Endodermal cell (in vitro differentiated cells): ENCODE measurements around the gene WWC1. TPM values are rescaled to one million over a fixed set of nuclear protein-coding genes. Genes with fewer than 3 reads are reported as not detected.

ENCODE experiments used
- DNase-seq: peaks from one replicate; pipeline ENCODE4 v3.0.0-alpha.2; 2017
- H3K27ac ChIP-seq: 2 replicates; pipeline ENCODE4 v1.5.1; 2013; ENCODE audit warnings: mild to moderate bottlenecking, low read depth, low read length, moderate library complexity
- H3K27me3 ChIP-seq: 2 replicates; pipeline ENCODE4 v1.6.1; 2013; ENCODE audit warnings: mild to moderate bottlenecking, low read length, moderate library complexity; ENCODE audit not compliant: insufficient read depth, control insufficient read depth, poor library complexity, severe bottlenecking
- H3K36me3 ChIP-seq: 2 replicates; pipeline ENCODE4 v1.7.0; 2013; ENCODE audit warnings: mild to moderate bottlenecking, low read length, moderate library complexity; ENCODE audit not compliant: control insufficient read depth, insufficient read depth
- H3K4me1 ChIP-seq: one replicate; pipeline ENCODE4 v1.7.0; 2013; ENCODE audit warnings: low read length; ENCODE audit not compliant: control insufficient read depth, insufficient read depth
- H3K4me3 ChIP-seq: 2 replicates; pipeline ENCODE4 v1.5.1; 2013; ENCODE audit warnings: mild to moderate bottlenecking, low read length, moderate library complexity
- H3K9ac ChIP-seq: 2 replicates; pipeline ENCODE4 v1.6.1; 2013; ENCODE audit warnings: mild to moderate bottlenecking, low read length, moderate library complexity; ENCODE audit not compliant: poor library complexity, severe bottlenecking; ENCODE audit errors: extremely low read depth
- H3K9me3 ChIP-seq: 2 replicates; pipeline ENCODE4 v1.6.1; 2013; ENCODE audit warnings: mild to moderate bottlenecking, low read length, moderate library complexity; ENCODE audit not compliant: control insufficient read depth
- H3K27ac Mint-ChIP-seq: 2 replicates; pipeline ENCODE4 v1.8.0; 2020; ENCODE audit warnings: mixed read lengths
- H3K27me3 Mint-ChIP-seq: 2 replicates; pipeline ENCODE4 v1.8.0; 2021; ENCODE audit warnings: mild to moderate bottlenecking, mixed read lengths; ENCODE audit not compliant: insufficient read depth
- H3K36me3 Mint-ChIP-seq: 2 replicates; pipeline ENCODE4 v1.8.0; 2020; ENCODE audit warnings: low read depth, mixed read lengths
- H3K4me1 Mint-ChIP-seq: 2 replicates; pipeline ENCODE4 v1.8.0; 2020; ENCODE audit warnings: mixed read lengths
- H3K4me3 Mint-ChIP-seq: 2 replicates; pipeline ENCODE4 v1.8.0; 2020; ENCODE audit warnings: mild to moderate bottlenecking, moderate library complexity, mixed read lengths
- H3K9me3 Mint-ChIP-seq: 2 replicates; pipeline ENCODE4 v1.8.0; 2020; ENCODE audit warnings: mild to moderate bottlenecking, mixed read lengths
- CTCF ChIP-seq: fragments of 200-600 bp; sonication (generic); conservative IDR thresholded peaks from 2 replicates; pipeline ENCODE4 v1.5.0; 2021; ENCODE audit warnings: antibody characterized with exemption, mild to moderate bottlenecking
- WGBS, 2 experiments: methylation state at CpG; one replicate each; pipeline versions ENCODE4 v1.1.5 to v1.1.7; 2013; ENCODE audit warnings: missing lambda C conversion rate in 2 of 2, mixed read lengths in 1 of 2; ENCODE audit not compliant: insufficient coverage in 1 of 2, insufficient read length in 1 of 2; 5-methylcytosine and 5-hydroxymethylcytosine counted together
- total RNA-seq, 2 donors: library from RNA; stranded (reverse); fragmentation: NEBNext Ultra II Directional in 1 of 2; extraction: Animal tissue kit (Norgen Biotek cat#: 25700) in 1 of 2; gene quantifications; 2 replicates in 1 of 2; 3 replicates in 1 of 2; pipeline ENCODE4 v1.2.1, GENCODE V29; 2021

WWC1 gene
- total RNA-seq, 2 donors from 2014 or later, result 18.4 to 20.3 TPM

- Histone ChIP-seq H3K9ac (no peak overlapping the region), H3K36me3 (no peaks in the 10 kb centered on the region), H3K4me3 (no peak overlapping the region), H3K4me1 (peaks cover 11% of the 10 kb centered on the region), H3K27me3 (no peaks in the 10 kb centered on the region), H3K27ac (no peak overlapping the region), H3K9me3 (no peaks in the 10 kb centered on the region)
- no peak for TF ChIP-seq CTCF
- H3K4me1 Mint-ChIP-seq, result peaks cover 34% of the 10 kb centered on the region
- 96 to 100% methylated on average over 3 of the region's 3 CpGs for WGBS, 2 experiments
- no peak overlapping the region for H3K4me3 Mint-ChIP-seq
- no peak overlapping the region for H3K27ac Mint-ChIP-seq
- H3K36me3 Mint-ChIP-seq, result no peaks in the 10 kb centered on the region
- no peaks in the 10 kb centered on the region for H3K9me3 Mint-ChIP-seq
- DNase-seq, result no peak
- no peaks in the 10 kb centered on the region for H3K27me3 Mint-ChIP-seq
Measured at GRCh38 chr5:168327019-168327421, 35.6 kb downstream of the WWC1 start.

- no peak overlapping the region for H3K27ac Mint-ChIP-seq
- no peaks in the 10 kb centered on the region for H3K27me3 Mint-ChIP-seq
- no peak overlapping the region for H3K4me3 Mint-ChIP-seq
- peak; percentile 32 for DNase-seq
- H3K27me3 ChIP-seq, result no peaks in the 10 kb centered on the region
- H3K4me1 Mint-ChIP-seq, result peaks cover 34% of the 10 kb centered on the region
- H3K9me3 Mint-ChIP-seq, result no peaks in the 10 kb centered on the region
- no peaks in the 10 kb centered on the region for H3K9me3 ChIP-seq
- no peak overlapping the region for H3K9ac ChIP-seq
- no peak for TF ChIP-seq CTCF
- no peaks in the 10 kb centered on the region for H3K36me3 Mint-ChIP-seq
- H3K27ac ChIP-seq, result no peak overlapping the region
- H3K4me3 ChIP-seq, result no peak overlapping the region
- 76 to 82% methylated on average over 2 of the region's 2 CpGs for WGBS, 2 experiments
- peaks cover 11% of the 10 kb centered on the region for H3K4me1 ChIP-seq
- H3K36me3 ChIP-seq, result no peaks in the 10 kb centered on the region
Measured at GRCh38 chr5:168327451-168327850, 36.0 kb downstream of the WWC1 start.

GRCh38 chr5:168327994-168328393 is 36.5 kb downstream of the WWC1 start:
- no peak overlapping the region for H3K4me3 ChIP-seq
- no peak for TF ChIP-seq CTCF
- Mint-ChIP-seq H3K4me3 (no peak overlapping the region), H3K9me3 (no peaks in the 10 kb centered on the region), H3K4me1 (peaks cover 34% of the 10 kb centered on the region), H3K27ac (no peak overlapping the region), H3K27me3 (no peaks in the 10 kb centered on the region), H3K36me3 (no peaks in the 10 kb centered on the region)
- no peaks in the 10 kb centered on the region for H3K27me3 ChIP-seq
- H3K36me3 ChIP-seq, result no peaks in the 10 kb centered on the region
- DNase-seq, result no peak
- H3K9me3 ChIP-seq, result no peaks in the 10 kb centered on the region
- peaks cover 11% of the 10 kb centered on the region for H3K4me1 ChIP-seq
- no peak overlapping the region for H3K27ac ChIP-seq
- WGBS, 2 experiments, result 88 to 95% methylated on average over 2 to 4 of the region's 4 CpGs
- no peak overlapping the region for H3K9ac ChIP-seq
